Memory B cell (primary cell): ENCODE data around the gene TCIRG1.

Source experiments
- ATAC-seq: fragments of 150-1000 bp; cut with Tn5 transposase; 2 replicates; pipeline ENCODE4 v1.10.0; 2021; ENCODE audit warnings: low read depth, mild to moderate bottlenecking, moderate library complexity
- DNase-seq, 2 donors: peaks; one replicate each; pipeline ENCODE4 v3.0.0; 2022; ENCODE audit warnings: low spot score in 2 of 2
- H3K27ac Mint-ChIP-seq: one replicate; pipeline ENCODE4 v1.8.0; 2022; ENCODE audit warnings: mild to moderate bottlenecking, moderate library complexity, mixed read lengths
- H3K27me3 Mint-ChIP-seq: one replicate; pipeline ENCODE4 v1.8.0; 2022; ENCODE audit warnings: mixed read lengths
- H3K36me3 Mint-ChIP-seq: one replicate; pipeline ENCODE4 v1.8.0; 2022; ENCODE audit warnings: mild to moderate bottlenecking, mixed read lengths
- H3K4me1 Mint-ChIP-seq: one replicate; pipeline ENCODE4 v1.8.0; 2022; ENCODE audit warnings: mixed read lengths
- H3K4me3 Mint-ChIP-seq: one replicate; pipeline ENCODE4 v1.8.0; 2022; ENCODE audit warnings: mild to moderate bottlenecking, moderate library complexity, mixed read lengths
- H3K9me3 Mint-ChIP-seq: one replicate; pipeline ENCODE4 v1.8.0; 2022; ENCODE audit warnings: mixed read lengths

Gene TCIRG1

DNA sequence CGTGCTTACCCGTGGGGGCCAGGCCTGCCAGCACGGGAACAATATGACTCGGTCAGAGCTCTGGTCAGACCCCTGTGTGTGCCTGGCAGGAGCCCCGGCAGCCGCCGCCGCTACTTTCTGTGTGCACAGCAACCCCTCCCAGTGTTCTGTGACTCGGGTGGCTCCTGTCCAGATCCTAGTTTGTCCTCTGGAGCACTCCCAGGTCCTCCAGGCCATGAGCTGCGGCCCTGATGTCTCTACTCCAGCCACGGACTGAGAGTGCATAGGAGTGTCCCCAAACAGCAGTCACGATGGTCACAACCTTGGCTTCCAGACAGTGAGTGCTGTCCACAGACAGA, 5.1 kb upstream of the TCIRG1 start:
- Mint-ChIP-seq H3K27me3 (no peaks in the 10 kb centered on the region), H3K27ac (no peak overlapping the region), H3K36me3 (peaks cover 4% of the 10 kb centered on the region), H3K4me3 (no peak overlapping the region), H3K9me3 (no peaks in the 10 kb centered on the region), H3K4me1 (peaks cover 16% of the 10 kb centered on the region)
- DNase-seq = no peak
- no peak for ATAC-seq

- DNase-seq (no peak), ATAC-seq (no peak)
- Mint-ChIP-seq H3K4me1 (peaks cover 17% of the 10 kb centered on the region), H3K27me3 (no peaks in the 10 kb centered on the region), H3K4me3 (no peak overlapping the region), H3K36me3 (peaks cover 4% of the 10 kb centered on the region), H3K9me3 (no peaks in the 10 kb centered on the region), H3K27ac (no peak overlapping the region)
Measured at GRCh38 chr11:68035266-68035876, 3.5 kb upstream of the TCIRG1 start.

- Mint-ChIP-seq H3K27ac (no peak overlapping the region), H3K4me1 (peaks cover 20% of the 10 kb centered on the region)
- no peak for ATAC-seq
Measured at GRCh38 chr11:68036141-68036716, 2.6 kb upstream of the TCIRG1 start.

DNA sequence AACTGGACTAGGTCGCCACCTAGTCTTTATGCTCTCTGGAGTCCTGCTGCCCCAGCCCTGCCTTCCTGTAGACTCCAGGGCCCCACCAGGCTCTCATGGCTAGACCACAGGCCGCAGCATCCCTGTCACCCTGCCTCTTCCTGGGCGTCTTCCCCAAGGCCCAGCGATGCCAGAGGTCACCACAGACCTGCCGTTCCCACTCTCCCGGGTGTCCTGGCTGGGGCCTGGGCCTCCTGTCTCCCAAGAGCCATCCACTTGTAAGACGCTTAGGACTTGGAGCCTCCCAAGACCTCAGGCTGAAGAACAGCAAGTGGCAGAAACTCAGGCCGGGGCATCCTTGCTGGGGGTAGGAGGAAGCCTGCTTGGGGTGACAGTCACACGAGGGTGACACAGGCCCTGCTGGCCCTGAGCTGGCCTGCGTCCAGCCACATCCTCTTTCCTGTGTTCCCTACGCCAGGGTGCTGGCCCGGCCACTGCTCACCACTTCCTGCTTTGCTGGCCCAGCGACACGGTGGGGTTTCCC, 2.0 kb upstream of the TCIRG1 start:
- Mint-ChIP-seq H3K27ac (peak overlapping the region; percentile 91), H3K9me3 (no peaks in the 10 kb centered on the region), H3K36me3 (peaks cover 6% of the 10 kb centered on the region), H3K27me3 (no peaks in the 10 kb centered on the region), H3K4me3 (no peak overlapping the region), H3K4me1 (peaks cover 19% of the 10 kb centered on the region)
- ATAC-seq (no peak), DNase-seq (no peak)

More at GRCh38 chr11:68036141-68036716, 2.6 kb upstream of the TCIRG1 start:
- Mint-ChIP-seq H3K4me3 (no peak overlapping the region), H3K36me3 (peaks cover 4% of the 10 kb centered on the region), H3K9me3 (no peaks in the 10 kb centered on the region), H3K27me3 (no peaks in the 10 kb centered on the region)
- DNase-seq = no peak

DNA sequence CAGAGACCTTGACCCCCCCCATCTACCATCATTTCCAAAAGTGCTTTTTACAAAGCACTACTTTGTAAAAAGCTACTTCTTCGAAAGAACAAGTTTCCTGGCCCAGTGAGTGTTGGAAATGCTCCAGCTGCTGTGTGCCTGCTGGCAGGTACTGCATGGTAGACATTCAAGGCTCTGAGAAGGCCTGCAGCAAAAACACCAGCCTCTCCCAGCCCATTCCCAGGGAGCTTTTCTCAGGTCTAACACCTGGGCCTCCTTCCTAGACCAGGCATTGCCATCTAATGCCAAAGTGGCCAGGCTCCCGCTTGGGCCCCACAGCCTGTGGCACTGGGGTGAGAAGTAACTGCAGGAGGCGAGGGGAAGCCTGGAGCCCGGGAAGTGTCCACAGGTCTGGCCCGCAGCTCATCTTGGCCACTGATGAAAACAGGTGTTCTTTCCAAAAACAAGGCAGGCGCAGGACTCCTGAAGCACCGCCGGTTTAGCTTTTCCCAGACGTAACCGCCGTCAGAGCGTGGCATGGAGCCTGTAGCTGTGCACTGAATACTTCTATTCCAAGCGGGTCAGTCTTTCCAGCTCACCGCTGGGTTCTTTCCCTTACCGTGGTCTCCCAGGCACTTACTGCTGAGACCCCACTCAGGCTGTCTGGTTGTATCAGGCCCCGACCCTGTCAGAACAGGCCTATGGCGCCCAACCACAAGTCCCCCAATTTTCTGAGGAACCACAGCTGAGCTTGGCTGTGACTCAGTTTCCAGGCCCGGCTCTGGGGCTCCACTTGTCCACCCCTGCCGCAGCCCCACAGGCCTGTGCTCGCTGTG, 1.2 kb upstream of the TCIRG1 start:
- Mint-ChIP-seq H3K36me3 (peaks cover 7% of the 10 kb centered on the region), H3K9me3 (no peaks in the 10 kb centered on the region), H3K27me3 (no peaks in the 10 kb centered on the region), H3K4me3 (peak overlapping the region; percentile 44), H3K27ac (peak overlapping the region; percentile 91), H3K4me1 (peaks cover 19% of the 10 kb centered on the region)
- DNase-seq = no peak
- no peak for ATAC-seq

- peaks cover 7% of the 10 kb centered on the region for H3K36me3 Mint-ChIP-seq
- DNase-seq (no peak), ATAC-seq (no peak)
- H3K27ac Mint-ChIP-seq = no peak overlapping the region
- H3K27me3 Mint-ChIP-seq = no peaks in the 10 kb centered on the region
- H3K9me3 Mint-ChIP-seq = no peaks in the 10 kb centered on the region
- H3K4me1 Mint-ChIP-seq = peaks cover 19% of the 10 kb centered on the region
- peak overlapping the region; percentile 96 for H3K4me3 Mint-ChIP-seq
Measured at GRCh38 chr11:68038226-68038717, 553 bp upstream of the TCIRG1 start.

- peaks cover 5% of the 10 kb centered on the region for H3K36me3 Mint-ChIP-seq
- H3K27ac Mint-ChIP-seq = peak overlapping the region; percentile 95
- peak overlapping the region; percentile 96 for H3K4me3 Mint-ChIP-seq
- H3K27me3 Mint-ChIP-seq = no peaks in the 10 kb centered on the region
- DNase-seq (no peak), ATAC-seq (no peak)
- H3K4me1 Mint-ChIP-seq = peaks cover 19% of the 10 kb centered on the region
- H3K9me3 Mint-ChIP-seq = no peaks in the 10 kb centered on the region
Measured at GRCh38 chr11:68039526-68040086, 781 bp downstream of the TCIRG1 start.

DNA sequence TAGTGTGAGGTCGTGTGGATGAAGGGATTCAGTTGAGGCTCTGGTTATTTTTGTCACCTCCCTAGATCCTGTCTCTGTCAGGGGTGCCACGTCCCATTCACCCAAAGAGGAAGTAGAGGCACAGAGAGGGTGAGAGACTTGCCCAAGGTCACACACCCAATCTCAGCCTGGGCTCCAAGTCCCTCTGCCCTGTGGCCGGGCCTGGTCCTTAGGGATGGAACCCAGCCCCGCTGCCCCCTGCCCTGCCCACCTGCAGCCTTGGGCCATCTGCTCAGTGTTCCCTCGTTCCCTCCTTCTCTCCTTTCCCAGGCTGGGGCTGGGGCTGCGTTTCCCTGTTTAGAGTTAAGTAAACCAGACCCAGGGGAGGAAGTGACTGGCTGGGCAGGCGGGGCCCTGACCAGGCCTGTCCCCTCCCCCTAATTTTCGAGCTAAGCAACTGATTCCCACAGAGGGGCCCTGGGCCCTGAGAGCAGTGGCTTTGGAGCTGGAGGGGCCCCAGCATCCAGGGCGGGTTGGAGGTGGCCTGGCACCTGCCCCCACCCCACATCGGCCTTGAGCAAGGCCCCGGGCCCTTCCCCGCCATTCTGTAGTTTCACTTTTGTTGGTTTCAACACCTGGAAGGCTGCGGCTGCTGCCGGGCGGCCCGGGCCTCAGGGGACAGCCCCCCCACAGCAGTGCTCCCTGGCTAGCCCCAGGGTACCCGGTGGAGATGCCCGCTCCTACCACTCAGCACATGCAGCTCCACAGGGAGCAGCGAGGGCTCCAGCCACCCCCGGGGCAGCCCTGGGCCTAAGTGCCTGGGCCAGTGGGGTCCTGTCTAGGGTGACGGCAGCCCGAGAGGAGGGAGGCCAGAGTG, 1.5 kb downstream of the TCIRG1 start:
- H3K4me1 Mint-ChIP-seq = peaks cover 19% of the 10 kb centered on the region
- H3K9me3 Mint-ChIP-seq = no peaks in the 10 kb centered on the region
- peaks cover 5% of the 10 kb centered on the region for H3K36me3 Mint-ChIP-seq
- H3K4me3 Mint-ChIP-seq = peak overlapping the region; percentile 96
- ATAC-seq (peak; percentile 88), DNase-seq (peak; percentile 69 to 70)
- H3K27ac Mint-ChIP-seq = peak overlapping the region; percentile 95
- H3K27me3 Mint-ChIP-seq = no peaks in the 10 kb centered on the region

DNA sequence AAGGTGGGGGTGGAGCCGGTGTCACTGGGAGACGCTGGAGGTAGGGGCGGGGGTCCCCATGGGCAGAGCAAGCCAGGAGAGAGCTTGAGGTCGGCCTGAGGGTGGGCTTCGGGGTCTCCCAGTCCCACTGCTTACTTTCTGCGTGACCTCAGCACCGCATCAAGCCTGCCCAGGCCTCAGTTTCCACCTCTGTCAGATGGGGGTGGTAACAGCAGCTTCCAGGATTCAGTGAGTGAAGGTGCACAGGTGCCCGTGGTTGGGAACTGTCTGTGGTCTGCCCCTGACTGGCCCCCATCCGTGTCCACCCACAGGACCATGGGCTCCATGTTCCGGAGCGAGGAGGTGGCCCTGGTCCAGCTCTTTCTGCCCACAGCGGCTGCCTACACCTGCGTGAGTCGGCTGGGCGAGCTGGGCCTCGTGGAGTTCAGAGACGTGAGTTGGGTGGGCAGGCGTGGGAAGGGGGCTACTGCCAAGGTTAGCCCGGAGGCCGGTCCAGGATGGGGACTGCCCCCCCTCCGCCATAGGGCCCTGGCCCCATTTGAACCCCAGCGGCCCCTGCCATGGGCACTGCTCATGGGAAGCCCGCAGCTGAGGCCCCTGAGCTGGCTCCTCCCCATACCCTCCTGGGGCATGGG, 2.2 kb downstream of the TCIRG1 start:
- peaks cover 19% of the 10 kb centered on the region for H3K4me1 Mint-ChIP-seq
- peaks cover 5% of the 10 kb centered on the region for H3K36me3 Mint-ChIP-seq
- no peak for ATAC-seq
- H3K9me3 Mint-ChIP-seq = no peaks in the 10 kb centered on the region
- peak overlapping the region; percentile 96 for H3K4me3 Mint-ChIP-seq
- H3K27ac Mint-ChIP-seq = peak overlapping the region; percentile 95
- no peaks in the 10 kb centered on the region for H3K27me3 Mint-ChIP-seq
- DNase-seq = no peak

DNA sequence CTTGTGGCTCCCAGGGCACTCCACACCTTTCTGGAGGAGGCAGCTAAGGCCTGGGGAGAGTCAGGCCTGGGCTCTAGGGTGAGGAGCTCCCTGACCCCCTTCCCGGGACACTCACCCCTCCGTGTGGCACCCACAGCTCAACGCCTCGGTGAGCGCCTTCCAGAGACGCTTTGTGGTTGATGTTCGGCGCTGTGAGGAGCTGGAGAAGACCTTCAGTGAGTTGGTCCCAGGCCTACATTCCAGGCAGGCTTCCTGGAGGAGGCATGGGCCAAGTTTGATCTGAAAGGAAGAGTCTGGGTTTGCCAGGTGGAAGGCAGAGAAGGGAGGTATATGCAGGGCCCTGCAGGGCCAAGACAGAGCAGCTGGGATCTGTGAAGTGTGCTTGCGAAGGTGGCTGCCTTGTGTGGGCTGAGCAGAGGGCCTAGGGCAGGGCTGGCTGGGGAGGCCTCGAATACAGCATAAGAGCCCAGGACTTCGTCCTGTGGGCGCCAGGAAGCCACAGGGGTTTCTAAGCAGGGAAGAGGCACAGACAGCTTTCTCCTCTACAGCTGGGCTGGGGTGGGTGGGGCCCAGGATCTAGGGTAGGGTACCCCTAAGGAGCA, 2.9 kb downstream of the TCIRG1 start:
- ATAC-seq (no peak), DNase-seq (no peak)
- H3K27ac Mint-ChIP-seq = peak overlapping the region; percentile 73
- H3K4me3 Mint-ChIP-seq = peak overlapping the region; percentile 38
- no peaks in the 10 kb centered on the region for H3K9me3 Mint-ChIP-seq
- H3K4me1 Mint-ChIP-seq = peaks cover 19% of the 10 kb centered on the region
- H3K27me3 Mint-ChIP-seq = no peaks in the 10 kb centered on the region
- H3K36me3 Mint-ChIP-seq = peaks cover 6% of the 10 kb centered on the region

GRCh38 chr11:68042219-68043028, 3.6 kb downstream of the TCIRG1 start:
- DNase-seq = no peak
- no peak overlapping the region for H3K27ac Mint-ChIP-seq
- no peaks in the 10 kb centered on the region for H3K9me3 Mint-ChIP-seq
- no peaks in the 10 kb centered on the region for H3K27me3 Mint-ChIP-seq
- ATAC-seq = no peak
- H3K36me3 Mint-ChIP-seq = peaks cover 7% of the 10 kb centered on the region
- H3K4me1 Mint-ChIP-seq = peaks cover 14% of the 10 kb centered on the region
- no peak overlapping the region for H3K4me3 Mint-ChIP-seq

DNA sequence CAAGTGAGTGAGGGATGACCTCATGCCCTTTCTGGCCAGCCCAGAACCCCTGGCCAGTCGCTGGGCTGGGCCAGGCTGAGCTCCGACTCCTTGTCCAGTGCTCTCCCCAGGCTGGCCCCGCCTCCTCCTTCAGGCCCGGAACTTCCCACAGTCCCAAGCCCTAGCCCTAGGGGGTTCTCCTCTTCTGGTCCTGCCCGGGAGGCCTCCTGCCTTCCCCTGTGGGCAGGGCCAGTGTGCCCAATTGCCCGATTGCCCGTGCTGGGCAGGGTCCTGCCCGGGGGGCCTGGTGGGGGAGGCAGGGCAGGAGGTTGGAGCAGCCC, 4.2 kb downstream of the TCIRG1 start:
- Mint-ChIP-seq H3K27ac (no peak overlapping the region), H3K36me3 (peaks cover 7% of the 10 kb centered on the region), H3K4me3 (no peak overlapping the region), H3K4me1 (peaks cover 14% of the 10 kb centered on the region), H3K9me3 (no peaks in the 10 kb centered on the region), H3K27me3 (no peaks in the 10 kb centered on the region)
- DNase-seq = no peak
- ATAC-seq = no peak
